Suprapubic skin (tissue), 3 donors: ENCODE results near the gene CTNND2.

Experiments
- POLR2A ChIP-seq, 2 donors: fragments of 450-650 bp; IDR thresholded peaks; one replicate each; pipeline ENCODE4 v1.6.1; 2017; ENCODE audit warnings: antibody characterized with exemption in 2 of 2, mild to moderate bottlenecking in 2 of 2, moderate library complexity in 2 of 2
- TF ChIP-seq, protein P1 (sequence below), 2 donors: fragments of 200-600 bp in 1 of 2; fragments of 450-650 bp in 1 of 2; sonication (generic) in 1 of 2; IDR thresholded peaks; one replicate each; pipeline ENCODE4 v1.5.1; 2016 to 2019; ENCODE audit warnings: antibody characterized with exemption in 2 of 2, mild to moderate bottlenecking in 1 of 2, moderate library complexity in 1 of 2

DNA sequence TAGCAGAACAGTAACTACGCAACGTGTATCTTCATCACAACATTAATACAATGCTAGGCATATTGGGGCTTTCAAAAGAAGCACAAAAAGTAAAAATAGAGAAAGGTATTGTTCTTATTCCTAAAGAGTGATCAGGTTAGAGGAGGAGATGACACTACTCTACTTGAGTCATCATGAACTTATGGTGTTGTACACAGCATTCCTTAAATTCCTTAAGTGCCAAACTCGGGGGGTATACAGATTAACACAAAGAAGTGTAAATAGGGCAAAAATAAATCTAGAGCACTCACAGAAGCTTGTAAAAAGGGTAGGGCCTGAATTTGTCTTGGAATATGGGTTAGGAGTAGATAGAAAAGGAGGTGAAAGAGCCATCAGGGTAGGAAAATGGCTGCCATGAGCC, 835.2 kb downstream of the CTNND2 start:
- TF ChIP-seq, protein P1, sequence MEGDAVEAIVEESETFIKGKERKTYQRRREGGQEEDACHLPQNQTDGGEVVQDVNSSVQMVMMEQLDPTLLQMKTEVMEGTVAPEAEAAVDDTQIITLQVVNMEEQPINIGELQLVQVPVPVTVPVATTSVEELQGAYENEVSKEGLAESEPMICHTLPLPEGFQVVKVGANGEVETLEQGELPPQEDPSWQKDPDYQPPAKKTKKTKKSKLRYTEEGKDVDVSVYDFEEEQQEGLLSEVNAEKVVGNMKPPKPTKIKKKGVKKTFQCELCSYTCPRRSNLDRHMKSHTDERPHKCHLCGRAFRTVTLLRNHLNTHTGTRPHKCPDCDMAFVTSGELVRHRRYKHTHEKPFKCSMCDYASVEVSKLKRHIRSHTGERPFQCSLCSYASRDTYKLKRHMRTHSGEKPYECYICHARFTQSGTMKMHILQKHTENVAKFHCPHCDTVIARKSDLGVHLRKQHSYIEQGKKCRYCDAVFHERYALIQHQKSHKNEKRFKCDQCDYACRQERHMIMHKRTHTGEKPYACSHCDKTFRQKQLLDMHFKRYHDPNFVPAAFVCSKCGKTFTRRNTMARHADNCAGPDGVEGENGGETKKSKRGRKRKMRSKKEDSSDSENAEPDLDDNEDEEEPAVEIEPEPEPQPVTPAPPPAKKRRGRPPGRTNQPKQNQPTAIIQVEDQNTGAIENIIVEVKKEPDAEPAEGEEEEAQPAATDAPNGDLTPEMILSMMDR (IDR thresholded peaks at IDR 0.05), result no peak
- TF ChIP-seq POLR2A (IDR thresholded peaks at IDR 0.05), result no peak
